Osteoblast (primary cell): ENCODE results near the gene CACNA1H. TPM values are rescaled to one million over a fixed set of nuclear protein-coding genes. Genes with fewer than 3 reads are reported as not detected.

Source experiments
- DNase-seq: peaks from one replicate; pipeline ENCODE4 v3.0.0; 2011; ENCODE audit warnings: low spot score, mixed read lengths; ENCODE audit not compliant: insufficient read length; ENCODE audit errors: missing footprints
- H2AFZ ChIP-seq: 2 replicates; pipeline ENCODE4 v1.6.0; 2011; ENCODE audit warnings: mild to moderate bottlenecking, low read length
- H3K27ac ChIP-seq: 2 replicates; pipeline ENCODE4 v1.5.1; 2011; ENCODE audit warnings: mild to moderate bottlenecking, low read depth, low read length, moderate library complexity
- H3K27me3 ChIP-seq: 2 replicates; pipeline ENCODE4 v1.6.0; 2012; ENCODE audit warnings: mild to moderate bottlenecking, control low read depth, inconsistent platforms, low read length, moderate library complexity; ENCODE audit not compliant: insufficient read depth
- H3K36me3 ChIP-seq: 2 replicates; pipeline ENCODE4 v1.5.1; 2011; ENCODE audit warnings: mild to moderate bottlenecking, low read length, control low read depth, moderate library complexity; ENCODE audit not compliant: insufficient read depth
- H3K4me1 ChIP-seq: 2 replicates; pipeline ENCODE4 v1.5.1; 2011; ENCODE audit warnings: mild to moderate bottlenecking, low read length, control low read depth, moderate library complexity; ENCODE audit not compliant: insufficient read depth
- H3K4me2 ChIP-seq: 2 replicates; pipeline ENCODE4 v1.6.0; 2011; ENCODE audit warnings: mild to moderate bottlenecking, low read length; ENCODE audit not compliant: insufficient read depth
- H3K4me3 ChIP-seq: fragments of 200-600 bp; sonication (generic); 3 replicates; pipeline ENCODE4 v1.5.1; 2012; ENCODE audit warnings: mild to moderate bottlenecking, low read length, inconsistent platforms; ENCODE audit not compliant: insufficient read depth
- H3K79me2 ChIP-seq: 2 replicates; pipeline ENCODE4 v1.6.0; 2012; ENCODE audit warnings: mild to moderate bottlenecking, low read length, control low read depth, inconsistent platforms; ENCODE audit not compliant: insufficient read depth
- H3K9me3 ChIP-seq: 2 replicates; pipeline ENCODE4 v1.5.1; 2011; ENCODE audit warnings: low read depth, low read length, control low read depth
- H4K20me1 ChIP-seq: 2 replicates; pipeline ENCODE4 v1.6.0; 2012; ENCODE audit warnings: mild to moderate bottlenecking, low read length, control low read depth; ENCODE audit not compliant: insufficient read depth
- CTCF ChIP-seq: IDR thresholded peaks from 2 replicates; pipeline ENCODE4 v1.5.1; 2011; ENCODE audit warnings: mild to moderate bottlenecking, low read depth, low read length, moderate library complexity; ENCODE audit errors: extremely low read depth
- total RNA-seq: library from RNA; depleted of rRNA; stranded (reverse); fragments of >200 nt; gene quantifications from 2 replicates; pipeline ENCODE4 v1.2.3, GENCODE V29; 2012

The CACNA1H gene
- total RNA-seq, 1 donor: under 0.01 TPM

- H3K4me1 ChIP-seq: peaks cover 3% of the 10 kb centered on the region
- H3K9me3 ChIP-seq: no peaks in the 10 kb centered on the region
- peak; percentile 92 for DNase-seq
- H2AFZ ChIP-seq: no peak overlapping the region
- no peak overlapping the region for H3K4me3 ChIP-seq
- no peaks in the 10 kb centered on the region for H3K79me2 ChIP-seq
- no peak for TF ChIP-seq CTCF
- peaks cover 30% of the 10 kb centered on the region for H3K27me3 ChIP-seq
- no peak overlapping the region for H3K4me2 ChIP-seq
- no peaks in the 10 kb centered on the region for H3K36me3 ChIP-seq
- H3K27ac ChIP-seq: no peak overlapping the region
- no peaks in the 10 kb centered on the region for H4K20me1 ChIP-seq
These were observed 5.8 kb downstream of the CACNA1H start for GRCh38 chr16:1158456-1159324.

GRCh38 chr16:1159325-1159972 lies 6.5 kb downstream of the CACNA1H start:
- DNase-seq: no peak
- TF ChIP-seq CTCF: no peak
- Histone ChIP-seq H3K4me1 (peaks cover 3% of the 10 kb centered on the region), H3K79me2 (no peaks in the 10 kb centered on the region), H3K4me2 (no peak overlapping the region), H3K9me3 (no peaks in the 10 kb centered on the region), H4K20me1 (no peaks in the 10 kb centered on the region), H3K27me3 (peaks cover 29% of the 10 kb centered on the region), H3K4me3 (no peak overlapping the region), H3K27ac (no peak overlapping the region), H3K36me3 (no peaks in the 10 kb centered on the region), H2AFZ (no peak overlapping the region)

GRCh38 chr16:1159973-1160772 lies 7.3 kb downstream of the CACNA1H start:
- Histone ChIP-seq H2AFZ (no peak overlapping the region), H3K4me2 (no peak overlapping the region), H3K36me3 (no peaks in the 10 kb centered on the region), H3K27ac (no peak overlapping the region), H3K4me1 (peaks cover 3% of the 10 kb centered on the region), H3K27me3 (peaks cover 23% of the 10 kb centered on the region), H3K4me3 (no peak overlapping the region), H3K9me3 (no peaks in the 10 kb centered on the region), H3K79me2 (no peaks in the 10 kb centered on the region), H4K20me1 (no peaks in the 10 kb centered on the region)
- peak; percentile 90 for DNase-seq
- TF ChIP-seq CTCF: no peak
